OCI-LY7 (cell line): ENCODE results near the gene RAMP3. TPM values are rescaled to one million over a fixed set of nuclear protein-coding genes. Genes with fewer than 3 reads are reported as not detected.
A peak's percentile ranks its signal among the peaks of the same experiment; 100 is the strongest.
"Not testable (repeated sequence)": the region's sequence is repeated elsewhere in the genome, so short reads cannot be mapped to it uniquely, and the experiment has no call there.

Experiments
- BruUV-seq: library from RNA; stranded (reverse); fragments of 400-500 nt; replicated peaks from 2 replicates; lab custom pipeline; 2021; lab: Mats Ljungman, UMichigan
- CTCF ChIA-PET: fragments of 300-600 bp; sonication (Branson Sonifier 250); formaldehyde crosslinking; loops from one replicate; lab custom pipeline; 2022; ENCODE audit warnings: antibody characterized with exemption; ENCODE audit not compliant: unreplicated experiment; lab: Charles Lee
- POLR2A ChIA-PET: fragments of 300-600 bp; sonication (Branson Sonifier 250); formaldehyde crosslinking; loops from one replicate; lab custom pipeline; 2022; ENCODE audit warnings: antibody characterized with exemption; lab: Charles Lee
- DNase-seq: peaks from one replicate; pipeline ENCODE4 v3.0.0-alpha.2; 2015; ENCODE audit warnings: low spot score
- H2AFZ ChIP-seq: fragments of 200-600 bp; sonication (generic), shearing (Covaris generic); 2 replicates; pipeline ENCODE4 v1.6.1; 2014; ENCODE audit warnings: mild to moderate bottlenecking, antibody characterized with exemption, low read length, moderate library complexity
- H3K27ac ChIP-seq: fragments of 200-600 bp; sonication (generic); 2 replicates; pipeline ENCODE4 v1.5.1; 2014; ENCODE audit warnings: mixed run types, low read depth, mild to moderate bottlenecking, moderate library complexity, low read length, inconsistent platforms; ENCODE audit not compliant: poor library complexity, severe bottlenecking
- H3K36me3 ChIP-seq: fragments of 200-600 bp; sonication (generic); 2 replicates; pipeline ENCODE4 v1.6.1; 2014; ENCODE audit warnings: mild to moderate bottlenecking, antibody characterized with exemption, low read length, moderate library complexity, mixed read lengths; ENCODE audit not compliant: insufficient read depth
- H3K4me1 ChIP-seq: fragments of 200-600 bp; sonication (generic); 2 replicates; pipeline ENCODE4 v1.5.1; 2014; ENCODE audit warnings: mild to moderate bottlenecking, low read length; ENCODE audit not compliant: insufficient read depth, poor library complexity, severe bottlenecking
- H3K4me2 ChIP-seq: fragments of 200-600 bp; sonication (generic); 2 replicates; pipeline ENCODE4 v1.6.1; 2014; ENCODE audit warnings: mild to moderate bottlenecking, low read length
- H3K4me3 ChIP-seq: fragments of 200-600 bp; sonication (generic); 2 replicates; pipeline ENCODE4 v1.5.1; 2014; ENCODE audit warnings: mild to moderate bottlenecking, low read depth, low read length; ENCODE audit not compliant: poor library complexity, severe bottlenecking
- H3K79me2 ChIP-seq: fragments of 200-600 bp; sonication (generic); 2 replicates; pipeline ENCODE4 v1.6.1; 2016; ENCODE audit warnings: low read depth, mild to moderate bottlenecking, low read length, moderate library complexity, mixed read lengths; ENCODE audit not compliant: insufficient read depth
- H3K9me2 ChIP-seq: fragments of 200-600 bp; sonication (generic); 2 replicates; pipeline ENCODE4 v1.6.1; 2016; ENCODE audit warnings: mild to moderate bottlenecking, low read length, mixed read lengths; ENCODE audit not compliant: insufficient read depth
- H3K9me3 ChIP-seq: fragments of 200-600 bp; sonication (generic); 2 replicates; pipeline ENCODE4 v1.6.1; 2014; ENCODE audit warnings: mild to moderate bottlenecking, mixed run types, low read length, mixed read lengths
- H4K20me1 ChIP-seq: fragments of 200-600 bp; sonication (generic); 2 replicates; pipeline ENCODE4 v1.6.1; 2014; ENCODE audit warnings: mild to moderate bottlenecking, antibody characterized with exemption, low read length, moderate library complexity, mixed read lengths; ENCODE audit not compliant: insufficient read depth
- EZH2phosphoT487 ChIP-seq: fragments of 200-600 bp; sonication (generic); IDR thresholded peaks from 2 replicates; pipeline ENCODE4 v1.6.1; 2018; ENCODE audit warnings: low read depth, borderline replicate concordance, mild to moderate bottlenecking, mixed run types, antibody characterized with exemption, low read length, moderate library complexity, mixed read lengths
- intact Hi-C: fragments of 100-400 bp; cut with micrococcal nuclease; formaldehyde crosslinking; loops from one replicate; pipeline ENCODE4 v1.10.0; 2022; ENCODE audit not compliant: unreplicated experiment
- total RNA-seq, 2 experiments: library from RNA; depleted of rRNA in 1 of 2; stranded (reverse); fragments of >200 nt in 1 of 2; shearing (Covaris generic) in 1 of 2; gene quantifications; 2 replicates each; pipeline ENCODE4 v1.2.3, GENCODE V29; 2014 to 2022
- TF ChIP-seq, protein P1 (sequence below): fragments of 200-600 bp; sonication (generic); conservative IDR thresholded peaks from 2 replicates; pipeline ENCODE4 v1.5.1; 2014; ENCODE audit warnings: mild to moderate bottlenecking, antibody characterized with exemption, low read length, moderate library complexity, mixed read lengths

Gene RAMP3
- total RNA-seq, 2 experiments from 2014 or later = not detected

DNA sequence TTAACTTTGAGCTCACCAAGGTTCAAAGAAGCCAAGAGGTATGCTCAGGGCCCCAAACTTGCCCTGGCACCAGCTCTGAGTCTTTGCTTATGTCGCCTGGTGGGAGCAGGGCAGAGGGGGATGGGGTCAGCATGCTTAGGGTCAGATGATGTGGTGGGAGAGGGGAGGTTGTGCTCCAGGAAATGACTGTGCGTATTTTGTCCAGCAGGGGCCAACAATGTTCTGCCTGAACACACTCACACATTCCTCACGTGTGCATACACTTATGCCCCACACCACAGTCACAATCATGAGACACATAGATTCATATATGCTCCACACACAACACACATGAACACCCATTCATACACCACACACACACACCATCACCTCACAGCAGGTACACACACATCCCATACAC, 4.4 kb upstream of the RAMP3 start:
- H3K9me3 ChIP-seq = no peaks in the 10 kb centered on the region
- ChIA-PET CTCF (interaction anchor here (0.6 to 1.2 kb wide), 2 partner anchors 26 to 941 kb away, joined by 3 to 4 read pairs; no protein-coding TSS in a partner anchor), POLR2A (no interaction called here)
- H4K20me1 ChIP-seq = no peaks in the 10 kb centered on the region
- no peaks in the 10 kb centered on the region for H3K9me2 ChIP-seq
- no peak overlapping the region for H3K4me2 ChIP-seq
- no peak overlapping the region for H3K27ac ChIP-seq
- peak overlapping the region; percentile 51 for H2AFZ ChIP-seq
- DNase-seq = peak; percentile 30
- H3K4me1 ChIP-seq = peaks cover 6% of the 10 kb centered on the region
- no peak overlapping the region for H3K4me3 ChIP-seq
- intact Hi-C loops = no loop called here
- H3K79me2 ChIP-seq = no peaks in the 10 kb centered on the region
- BruUV-seq = no TSS peak
- no peaks in the 10 kb centered on the region for H3K36me3 ChIP-seq
- TF ChIP-seq, protein P1, sequence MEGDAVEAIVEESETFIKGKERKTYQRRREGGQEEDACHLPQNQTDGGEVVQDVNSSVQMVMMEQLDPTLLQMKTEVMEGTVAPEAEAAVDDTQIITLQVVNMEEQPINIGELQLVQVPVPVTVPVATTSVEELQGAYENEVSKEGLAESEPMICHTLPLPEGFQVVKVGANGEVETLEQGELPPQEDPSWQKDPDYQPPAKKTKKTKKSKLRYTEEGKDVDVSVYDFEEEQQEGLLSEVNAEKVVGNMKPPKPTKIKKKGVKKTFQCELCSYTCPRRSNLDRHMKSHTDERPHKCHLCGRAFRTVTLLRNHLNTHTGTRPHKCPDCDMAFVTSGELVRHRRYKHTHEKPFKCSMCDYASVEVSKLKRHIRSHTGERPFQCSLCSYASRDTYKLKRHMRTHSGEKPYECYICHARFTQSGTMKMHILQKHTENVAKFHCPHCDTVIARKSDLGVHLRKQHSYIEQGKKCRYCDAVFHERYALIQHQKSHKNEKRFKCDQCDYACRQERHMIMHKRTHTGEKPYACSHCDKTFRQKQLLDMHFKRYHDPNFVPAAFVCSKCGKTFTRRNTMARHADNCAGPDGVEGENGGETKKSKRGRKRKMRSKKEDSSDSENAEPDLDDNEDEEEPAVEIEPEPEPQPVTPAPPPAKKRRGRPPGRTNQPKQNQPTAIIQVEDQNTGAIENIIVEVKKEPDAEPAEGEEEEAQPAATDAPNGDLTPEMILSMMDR = peak; percentile 57
- no peak for TF ChIP-seq EZH2phosphoT487

DNA sequence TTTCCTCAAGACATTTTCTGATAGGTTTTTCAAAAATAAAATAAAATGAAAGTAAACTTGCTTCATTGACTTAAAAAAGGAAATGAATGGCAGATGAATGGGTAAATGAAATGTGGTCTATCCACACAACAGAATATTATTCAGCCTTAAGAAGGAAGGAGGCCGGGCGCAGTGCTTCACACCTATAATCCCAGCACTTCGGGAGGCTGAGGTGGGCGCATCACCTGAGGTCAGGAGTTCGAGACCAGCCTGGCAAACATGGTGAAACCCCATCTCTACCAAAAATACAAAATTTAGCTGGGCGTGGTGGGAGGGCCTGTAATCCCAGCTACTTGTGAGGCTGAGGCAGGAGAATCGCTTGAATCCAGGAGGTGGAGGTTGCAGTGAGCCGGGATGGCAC, 3.7 kb upstream of the RAMP3 start:
- POLR2A ChIA-PET = interaction anchor here (0.6 kb wide), 1 partner anchor 171 kb away, joined by 5 read pairs; no protein-coding TSS in a partner anchor

DNA sequence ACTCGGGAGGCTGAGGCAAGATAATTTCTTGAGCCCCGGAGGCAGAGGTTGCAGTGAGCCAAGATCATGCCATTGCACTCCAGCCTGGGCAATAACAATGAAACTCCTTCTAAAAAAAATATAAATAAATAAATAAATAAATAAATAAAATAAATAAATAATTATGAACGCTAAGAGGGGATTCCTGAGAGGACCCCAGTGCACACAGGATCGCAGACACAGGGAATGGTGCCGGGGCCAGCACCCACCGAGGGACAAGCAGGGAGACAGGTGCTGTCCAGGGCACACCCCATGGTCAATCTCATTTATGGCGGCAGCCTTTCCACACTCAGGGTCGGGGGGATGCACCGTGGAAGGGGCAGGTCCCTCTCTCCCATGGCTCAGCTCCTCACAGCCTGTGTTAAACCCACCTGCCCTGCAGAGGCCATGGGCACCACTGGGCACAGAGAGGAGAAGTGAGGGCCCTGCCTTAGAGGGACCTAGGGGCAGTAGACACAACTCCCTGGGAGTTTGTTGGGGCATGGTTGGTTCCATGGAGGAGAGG, 2.2 kb upstream of the RAMP3 start:
- TF ChIP-seq EZH2phosphoT487 = no peak
- TF ChIP-seq, protein P1 = no peak
- no peaks in the 10 kb centered on the region for H3K9me3 ChIP-seq
- POLR2A ChIA-PET = no interaction called here

More for the DNA sequence above, 3.7 kb upstream of the RAMP3 start:
- H4K20me1 ChIP-seq, H3K4me3 ChIP-seq, DNase-seq, H3K36me3 ChIP-seq, H3K27ac ChIP-seq, CTCF ChIA-PET, H2AFZ ChIP-seq, BruUV-seq, H3K4me2 ChIP-seq, H3K9me3 ChIP-seq, H3K4me1 ChIP-seq, H3K79me2 ChIP-seq, H3K9me2 ChIP-seq: not testable (repeated sequence)
- intact Hi-C loops = loop anchor here (1.0 kb wide), 2 partner anchors 106 to 700 kb away; no protein-coding TSS in a partner anchor

More for the DNA sequence above, 2.2 kb upstream of the RAMP3 start:
- CTCF ChIA-PET = no interaction called here
- Histone ChIP-seq H3K4me3 (no peak overlapping the region), H3K27ac (no peak overlapping the region), H3K9me2 (no peaks in the 10 kb centered on the region), H3K4me1 (peaks cover 6% of the 10 kb centered on the region), H3K79me2 (no peaks in the 10 kb centered on the region), H3K36me3 (no peaks in the 10 kb centered on the region), H4K20me1 (no peaks in the 10 kb centered on the region), H2AFZ (no peak overlapping the region), H3K4me2 (no peak overlapping the region)
- no TSS peak for BruUV-seq
- no peak for DNase-seq
- intact Hi-C loops = no loop called here
